Subcutaneous adipose tissue (tissue), 4 donors: ENCODE measurements around the gene FFAR2. TPM values are rescaled to one million over a fixed set of nuclear protein-coding genes. Genes with fewer than 3 reads are reported as not detected.

Experiments
- total RNA-seq, 4 donors: library from RNA; depleted of rRNA; stranded (reverse); fragments of >200 nt; gene quantifications; one replicate each; pipeline ENCODE4 v1.1.0, GENCODE V29; 2016
- TF ChIP-seq, protein P1 (sequence below): fragments of 450-650 bp; IDR thresholded peaks from one replicate; pipeline ENCODE4 v1.5.1; 2016; ENCODE audit warnings: low read depth, mild to moderate bottlenecking, control low read depth, antibody characterized with exemption, moderate library complexity

The FFAR2 gene
- total RNA-seq, 4 donors from 2014 or later, result 0.38 to 1.5 TPM; not detected in 2

DNA sequence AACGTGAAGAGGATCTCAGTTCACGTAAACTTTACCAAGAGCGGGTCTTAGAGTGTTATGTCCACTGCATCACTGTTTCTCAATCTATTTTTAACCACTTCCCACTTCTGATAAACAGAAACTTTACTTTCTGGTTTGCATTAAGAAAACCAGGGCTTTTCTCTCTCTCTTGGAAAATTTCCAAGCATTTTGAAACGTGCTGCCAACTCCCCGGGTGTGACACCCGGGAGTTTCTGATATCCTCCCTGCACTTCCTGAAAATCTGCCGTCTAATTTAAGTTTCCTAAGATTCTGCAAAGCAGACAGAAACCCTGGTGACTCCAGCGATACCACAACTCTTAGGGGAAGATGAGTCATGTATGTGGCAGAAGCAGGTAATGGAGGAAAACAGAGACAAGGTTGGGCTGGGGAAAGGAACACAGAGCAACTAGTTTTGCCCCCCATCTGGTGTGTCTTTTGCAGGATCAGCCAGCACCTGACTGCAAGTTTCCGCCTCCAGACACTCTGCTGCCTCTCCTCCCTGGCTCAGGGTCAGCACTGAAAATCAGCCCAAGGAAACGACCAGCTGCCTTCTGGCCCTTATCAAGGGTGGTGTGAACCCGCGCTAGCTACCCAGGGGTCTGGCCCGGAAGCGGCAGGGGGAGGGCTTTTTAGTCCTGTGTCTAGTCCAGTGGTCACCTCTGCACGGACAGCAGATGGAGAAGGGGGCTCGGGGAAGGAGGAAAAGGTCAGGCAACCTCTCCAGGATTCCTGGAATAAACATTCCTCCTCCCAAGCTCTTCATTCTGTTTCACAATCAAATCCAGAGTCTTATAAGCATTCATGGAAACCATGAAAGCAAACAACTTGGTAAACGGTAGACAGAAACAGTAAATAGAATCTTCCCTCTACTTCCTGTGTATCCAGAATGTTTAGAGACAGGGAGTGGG is 11.3 kb upstream of the FFAR2 start:
- TF ChIP-seq, protein P1, sequence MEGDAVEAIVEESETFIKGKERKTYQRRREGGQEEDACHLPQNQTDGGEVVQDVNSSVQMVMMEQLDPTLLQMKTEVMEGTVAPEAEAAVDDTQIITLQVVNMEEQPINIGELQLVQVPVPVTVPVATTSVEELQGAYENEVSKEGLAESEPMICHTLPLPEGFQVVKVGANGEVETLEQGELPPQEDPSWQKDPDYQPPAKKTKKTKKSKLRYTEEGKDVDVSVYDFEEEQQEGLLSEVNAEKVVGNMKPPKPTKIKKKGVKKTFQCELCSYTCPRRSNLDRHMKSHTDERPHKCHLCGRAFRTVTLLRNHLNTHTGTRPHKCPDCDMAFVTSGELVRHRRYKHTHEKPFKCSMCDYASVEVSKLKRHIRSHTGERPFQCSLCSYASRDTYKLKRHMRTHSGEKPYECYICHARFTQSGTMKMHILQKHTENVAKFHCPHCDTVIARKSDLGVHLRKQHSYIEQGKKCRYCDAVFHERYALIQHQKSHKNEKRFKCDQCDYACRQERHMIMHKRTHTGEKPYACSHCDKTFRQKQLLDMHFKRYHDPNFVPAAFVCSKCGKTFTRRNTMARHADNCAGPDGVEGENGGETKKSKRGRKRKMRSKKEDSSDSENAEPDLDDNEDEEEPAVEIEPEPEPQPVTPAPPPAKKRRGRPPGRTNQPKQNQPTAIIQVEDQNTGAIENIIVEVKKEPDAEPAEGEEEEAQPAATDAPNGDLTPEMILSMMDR, result no peak

DNA sequence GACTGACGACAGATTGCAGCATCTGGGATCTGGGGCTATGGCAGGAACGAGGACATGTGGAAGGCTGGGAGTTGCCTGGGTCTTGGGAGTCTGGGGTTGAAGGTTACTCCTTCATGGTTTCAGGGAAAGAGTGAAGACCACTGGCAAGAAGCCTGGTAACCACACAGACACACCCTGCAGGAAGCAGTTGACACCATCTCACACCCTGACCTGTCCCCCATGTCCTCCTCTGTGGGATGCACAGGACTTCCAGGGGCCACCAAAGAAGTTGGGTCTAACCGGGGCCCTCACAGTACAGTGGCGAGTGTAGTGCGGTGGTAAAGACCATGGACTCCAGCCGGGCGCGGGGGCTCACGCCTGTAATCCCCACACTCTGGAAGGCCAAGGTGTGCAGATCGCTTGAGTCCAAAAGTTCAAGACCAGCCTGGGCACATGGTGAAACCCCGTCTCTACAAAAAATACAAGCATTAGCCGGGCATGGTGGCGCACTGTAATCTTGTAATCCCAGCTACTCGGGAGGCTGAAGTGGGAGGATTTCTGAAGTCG is 10.6 kb upstream of the FFAR2 start:
- TF ChIP-seq, protein P1, result no peak

DNA sequence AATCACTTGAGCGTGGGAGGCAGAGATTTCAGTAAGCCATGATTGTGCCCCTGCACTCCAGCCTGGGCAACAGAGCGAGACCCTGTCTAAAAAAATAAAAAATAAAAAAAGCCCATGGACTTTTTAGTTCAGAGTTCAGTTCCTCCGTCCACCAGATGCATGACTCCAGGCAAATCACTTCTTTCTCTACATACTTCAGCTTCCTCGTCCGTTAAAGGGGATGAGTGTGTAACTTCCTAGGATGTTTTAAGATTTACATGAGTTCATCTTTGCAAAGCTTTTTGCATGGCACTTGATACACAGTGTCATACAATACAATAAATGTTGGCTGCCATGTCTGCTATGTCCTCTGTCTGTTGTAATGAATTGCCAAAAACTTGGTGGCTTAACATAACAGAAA is 10.0 kb upstream of the FFAR2 start:
- TF ChIP-seq, protein P1, result no peak

DNA sequence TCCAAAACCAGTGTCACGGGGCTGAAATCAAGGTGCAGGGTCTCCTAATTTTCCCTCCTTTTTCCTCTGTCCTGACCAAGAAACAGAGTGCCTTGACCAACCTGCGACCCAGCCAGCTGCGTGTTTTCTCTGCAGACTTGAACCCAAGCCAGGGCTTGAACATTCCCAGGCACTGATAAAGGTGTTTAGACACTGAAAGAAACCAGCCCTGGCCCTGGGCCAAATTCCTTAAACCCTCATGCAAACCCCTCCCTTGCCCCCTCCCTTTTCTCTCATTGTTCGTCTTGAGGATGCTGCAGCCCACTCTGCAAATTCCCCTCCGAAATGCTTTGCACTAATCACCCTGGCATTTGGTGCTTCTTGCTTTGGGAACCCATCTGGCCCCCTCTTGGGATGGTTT is 9.5 kb upstream of the FFAR2 start:
- TF ChIP-seq, protein P1, result no peak

DNA sequence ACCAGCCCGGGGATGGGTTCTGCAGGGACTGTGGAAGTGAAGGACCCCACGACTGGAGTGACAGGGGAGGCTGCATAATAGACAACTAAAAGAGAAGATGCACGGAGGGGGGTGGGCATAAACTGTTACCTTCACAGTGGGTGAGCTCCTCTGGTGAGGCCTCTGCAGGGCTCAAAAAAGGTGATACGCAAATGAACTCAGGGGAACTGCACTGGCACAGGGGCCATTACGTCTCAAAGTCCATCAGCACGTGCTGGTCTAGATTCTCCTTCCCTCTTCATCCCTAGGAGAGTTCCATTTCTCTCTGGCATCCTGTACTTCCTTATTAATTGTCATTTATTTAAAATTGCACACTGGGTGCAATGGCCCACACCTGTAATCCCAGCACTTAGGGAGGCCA is 8.1 kb upstream of the FFAR2 start:
- TF ChIP-seq, protein P1, result no peak

DNA sequence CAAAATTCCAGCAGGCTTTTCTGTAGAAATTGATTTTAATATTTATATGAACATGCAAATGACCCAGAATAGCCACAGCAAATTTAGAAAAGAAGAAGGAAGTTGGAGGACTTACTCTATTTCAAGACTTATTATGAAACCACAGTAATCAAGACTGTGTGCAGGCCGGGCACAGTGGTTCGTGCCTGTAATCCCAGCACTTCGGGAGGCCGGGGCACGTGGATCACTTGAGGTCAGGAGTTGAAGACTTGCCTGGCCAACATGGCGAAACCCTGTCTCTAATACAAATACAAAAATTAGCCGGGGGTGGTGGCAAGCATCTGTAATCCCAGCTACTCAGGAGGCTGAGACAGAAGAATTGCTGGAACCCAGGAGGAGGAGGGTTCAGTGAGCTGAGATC is 6.0 kb upstream of the FFAR2 start:
- TF ChIP-seq, protein P1, result no peak

DNA sequence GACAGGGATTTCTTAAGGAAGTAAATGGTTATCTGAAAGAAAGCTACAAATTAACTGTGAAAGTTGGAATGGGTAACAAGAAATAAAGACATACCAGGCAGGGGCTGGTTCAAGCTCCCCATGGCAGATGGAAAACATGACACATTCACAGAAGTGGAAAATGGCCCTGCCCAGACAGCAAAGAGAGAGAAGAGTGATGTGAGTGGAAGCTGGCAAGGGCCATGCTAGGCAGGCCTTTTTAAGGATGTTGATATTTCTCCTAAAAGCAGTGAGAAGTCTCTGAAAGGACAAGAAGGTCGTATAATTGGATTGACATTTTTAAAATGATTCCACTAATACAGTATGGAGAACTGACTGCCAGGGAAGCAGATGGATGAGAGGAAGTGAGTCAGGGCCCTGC is 3.3 kb upstream of the FFAR2 start:
- TF ChIP-seq, protein P1, result no peak
